ENCODE data around the gene AGBL1. TPM values are rescaled to one million over a fixed set of nuclear protein-coding genes. Genes with fewer than 3 reads are reported as not detected.

The AGBL1 gene
- total and polyA plus RNA-seq, 2 donors (not counting 3 experiments of a cell fraction or from before 2014, with no cell fraction given), result not detected

DNA sequence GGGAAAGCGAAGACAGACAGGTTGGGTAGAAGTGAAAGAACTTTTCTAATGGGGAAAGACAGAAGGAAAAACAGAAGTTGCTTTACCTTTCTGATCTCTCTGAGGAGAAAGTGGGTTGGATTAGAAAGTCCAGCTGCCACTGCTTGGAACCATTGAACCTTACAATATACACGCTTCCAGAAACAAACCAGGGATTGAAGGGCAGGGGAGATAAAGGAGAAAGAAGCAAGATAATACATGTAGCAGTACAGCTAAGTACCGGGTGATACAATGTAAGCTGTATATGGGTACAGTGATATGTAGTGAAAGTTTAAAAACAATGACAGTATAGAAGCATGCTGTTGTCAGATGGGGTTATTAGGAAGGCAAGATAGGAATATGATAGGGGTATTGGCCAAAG, 684.4 kb downstream of the AGBL1 start:
- TF ChIP-seq EZH2 (IDR thresholded peaks at IDR 0.05; ENCODE audit: borderline replicate concordance, low read depth, low read length, severe bottlenecking) (no peak), JUN (IDR thresholded peaks at IDR 0.05; ENCODE audit: borderline replicate concordance, insufficient read depth, insufficient read length, low read depth) (no peak)
- TF ChIP-seq, protein P1, sequence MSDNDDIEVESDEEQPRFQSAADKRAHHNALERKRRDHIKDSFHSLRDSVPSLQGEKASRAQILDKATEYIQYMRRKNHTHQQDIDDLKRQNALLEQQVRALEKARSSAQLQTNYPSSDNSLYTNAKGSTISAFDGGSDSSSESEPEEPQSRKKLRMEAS (IDR thresholded peaks at IDR 0.05; ENCODE audit: insufficient read depth, insufficient read length), result no peak
- Histone ChIP-seq H3K4me2 (ENCODE audit: insufficient read depth, low read length) (no peak overlapping the region), H3K4me3 (replicated peaks in 1 of 3; ENCODE audit: insufficient read depth in 1 of 3, low read depth in 1 of 3, low read length in 3 of 3) (no peak overlapping the region), H2AFZ (ENCODE audit: low read depth, low read length) (no peak overlapping the region), H3K27me3 (ENCODE audit: control insufficient read depth in 2 of 2, insufficient read depth in 2 of 2, low read length in 2 of 2) (no peaks in the 10 kb centered on the region), H3K9me3 (replicated peaks; ENCODE audit: control insufficient read depth, insufficient read depth, low read length) (peaks cover 2% of the 10 kb centered on the region), H3K9ac (replicated peaks; ENCODE audit: extremely low read depth, insufficient read depth, low read length) (no peak overlapping the region), H3K79me2 (ENCODE audit: control insufficient read depth, insufficient read depth, low read length) (no peaks in the 10 kb centered on the region), H3K27ac (ENCODE audit: insufficient read depth, low read depth, low read length) (no peak overlapping the region), H3K4me1 (ENCODE audit: control insufficient read depth, extremely low read depth, insufficient read depth, low read length) (no peaks in the 10 kb centered on the region), H3K36me3 (ENCODE audit: control insufficient read depth in 2 of 2, extremely low read depth in 1 of 2, insufficient read depth in 2 of 2, low read length in 2 of 2) (no peaks in the 10 kb centered on the region), H4K20me1 (replicated peaks; ENCODE audit: control insufficient read depth, extremely low read depth, insufficient read depth, low read length) (no peaks in the 10 kb centered on the region), H3K9me1 (replicated peaks; ENCODE audit: control insufficient read depth, extremely low read depth, insufficient read depth, low read length) (no peaks in the 10 kb centered on the region)
- intact Hi-C loops (cut with micrococcal nuclease) (no loop called here), dilution Hi-C loops (cut with MboI; ENCODE audit: extremely low pct_ligation_motif_present, low sequenced_read_pairs) (no loop called here)
- DNase-seq (ENCODE audit: low read depth, low spot score), result no peak
- POLR2A ChIA-PET, result no interaction called here
- CTCF ChIA-PET, result no interaction called here
- no peak for FAIRE-seq
- no TSS peak for BruUV-seq (replicated peaks)

DNA sequence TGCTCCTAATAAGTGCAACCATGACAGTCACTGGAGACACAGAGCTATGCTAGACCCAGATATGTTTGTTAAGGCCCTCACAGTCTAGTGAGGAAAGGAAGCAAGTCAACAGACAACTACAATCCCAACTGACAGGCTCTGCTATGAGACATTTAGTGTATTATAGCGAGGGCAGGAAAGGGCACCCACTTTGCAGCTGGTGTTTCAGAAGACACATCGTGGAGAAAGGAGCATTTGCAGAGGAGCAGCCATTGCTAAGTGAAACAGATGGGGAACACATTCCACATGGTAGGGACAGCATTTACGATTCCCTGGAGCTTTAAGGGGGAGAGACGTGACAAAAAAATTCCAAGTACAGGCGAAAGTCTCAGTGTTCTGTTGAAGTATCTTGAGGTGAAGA, 685.6 kb downstream of the AGBL1 start:
- TF ChIP-seq FOS (IDR thresholded peaks at IDR 0.05; ENCODE audit: borderline replicate concordance, insufficient read depth, low read length) (no peak), JUN (IDR thresholded peaks at IDR 0.05; ENCODE audit: borderline replicate concordance, insufficient read depth, insufficient read length, low read depth) (no peak), GATA2 (IDR thresholded peaks at IDR 0.05; ENCODE audit: insufficient read depth, insufficient read length, low read depth, low read length) (no peak), POLR2AphosphoS5 (IDR thresholded peaks at IDR 0.05; ENCODE audit: insufficient read depth, low read depth, low read length) (no peak), POLR2A (IDR thresholded peaks at IDR 0.05; ENCODE audit: low read depth, low read length) (no peak), MYC (IDR thresholded peaks at IDR 0.05; ENCODE audit: low read depth, low read length) (no peak), EZH2 (IDR thresholded peaks at IDR 0.05; ENCODE audit: borderline replicate concordance, low read depth, low read length, severe bottlenecking) (no peak)
- TF ChIP-seq, protein P1 (IDR thresholded peaks at IDR 0.05; ENCODE audit: insufficient read depth, insufficient read length), result no peak
- TF ChIP-seq, protein P2, sequence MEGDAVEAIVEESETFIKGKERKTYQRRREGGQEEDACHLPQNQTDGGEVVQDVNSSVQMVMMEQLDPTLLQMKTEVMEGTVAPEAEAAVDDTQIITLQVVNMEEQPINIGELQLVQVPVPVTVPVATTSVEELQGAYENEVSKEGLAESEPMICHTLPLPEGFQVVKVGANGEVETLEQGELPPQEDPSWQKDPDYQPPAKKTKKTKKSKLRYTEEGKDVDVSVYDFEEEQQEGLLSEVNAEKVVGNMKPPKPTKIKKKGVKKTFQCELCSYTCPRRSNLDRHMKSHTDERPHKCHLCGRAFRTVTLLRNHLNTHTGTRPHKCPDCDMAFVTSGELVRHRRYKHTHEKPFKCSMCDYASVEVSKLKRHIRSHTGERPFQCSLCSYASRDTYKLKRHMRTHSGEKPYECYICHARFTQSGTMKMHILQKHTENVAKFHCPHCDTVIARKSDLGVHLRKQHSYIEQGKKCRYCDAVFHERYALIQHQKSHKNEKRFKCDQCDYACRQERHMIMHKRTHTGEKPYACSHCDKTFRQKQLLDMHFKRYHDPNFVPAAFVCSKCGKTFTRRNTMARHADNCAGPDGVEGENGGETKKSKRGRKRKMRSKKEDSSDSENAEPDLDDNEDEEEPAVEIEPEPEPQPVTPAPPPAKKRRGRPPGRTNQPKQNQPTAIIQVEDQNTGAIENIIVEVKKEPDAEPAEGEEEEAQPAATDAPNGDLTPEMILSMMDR (IDR thresholded peaks at IDR 0.05; ENCODE audit: extremely low read depth in 1 of 2, insufficient read depth in 1 of 2, low read depth in 1 of 2, low read length in 2 of 2), result no peak

More for the DNA sequence above, 685.6 kb downstream of the AGBL1 start:
- H3K36me3 ChIP-seq (ENCODE audit: control insufficient read depth in 2 of 2, extremely low read depth in 1 of 2, insufficient read depth in 2 of 2, low read length in 2 of 2), result no peaks in the 10 kb centered on the region
- H3K4me2 ChIP-seq (ENCODE audit: insufficient read depth, low read length), result no peak overlapping the region
- no peak overlapping the region for H2AFZ ChIP-seq (ENCODE audit: low read depth, low read length)
- DNase-seq (ENCODE audit: low read depth, low spot score) (no peak), FAIRE-seq (no peak)
- H4K20me1 ChIP-seq (replicated peaks; ENCODE audit: control insufficient read depth, extremely low read depth, insufficient read depth, low read length), result no peaks in the 10 kb centered on the region
- ChIA-PET CTCF (no interaction called here), POLR2A (no interaction called here)
- no peaks in the 10 kb centered on the region for H3K79me2 ChIP-seq (ENCODE audit: control insufficient read depth, insufficient read depth, low read length)
- no peaks in the 10 kb centered on the region for H3K4me1 ChIP-seq (ENCODE audit: control insufficient read depth, extremely low read depth, insufficient read depth, low read length)
- H3K9me3 ChIP-seq (replicated peaks; ENCODE audit: control insufficient read depth, insufficient read depth, low read length), result peaks cover 2% of the 10 kb centered on the region
- intact Hi-C loops (cut with micrococcal nuclease) (no loop called here), dilution Hi-C loops (cut with MboI; ENCODE audit: extremely low pct_ligation_motif_present, low sequenced_read_pairs) (no loop called here)
- H3K4me3 ChIP-seq (replicated peaks in 1 of 3; ENCODE audit: insufficient read depth in 1 of 3, low read depth in 1 of 3, low read length in 3 of 3), result no peak overlapping the region
- BruUV-seq (replicated peaks), result no TSS peak
- H3K27ac ChIP-seq (ENCODE audit: insufficient read depth, low read depth, low read length), result no peak overlapping the region
- H3K27me3 ChIP-seq (ENCODE audit: control insufficient read depth in 2 of 2, insufficient read depth in 2 of 2, low read length in 2 of 2), result no peaks in the 10 kb centered on the region
- H3K9me1 ChIP-seq (replicated peaks; ENCODE audit: control insufficient read depth, extremely low read depth, insufficient read depth, low read length), result no peaks in the 10 kb centered on the region
- no peak overlapping the region for H3K9ac ChIP-seq (replicated peaks; ENCODE audit: extremely low read depth, insufficient read depth, low read length)

Data from endothelial cell of umbilical vein (primary cell).